MCF 10A (cell line): ENCODE results near the gene VSX2. TPM values are rescaled to one million over a fixed set of nuclear protein-coding genes. Genes with fewer than 3 reads are reported as not detected.

Experiments used
- BruUV-seq: library from RNA; stranded (reverse); fragments of 400-500 nt; replicated peaks from 2 replicates; lab custom pipeline; 2021; lab: Mats Ljungman, UMichigan
- CTCF ChIA-PET: fragments of 300-600 bp; sonication (Branson Sonifier 250); formaldehyde crosslinking; extraction: SDS; loops from one replicate; lab custom pipeline; 2021; ENCODE audit warnings: antibody characterized with exemption, inconsistent platforms; lab: Yijun Ruan, JAX
- POLR2A ChIA-PET: fragments of 300-600, 350-650 bp; sonication (Branson Sonifier 250); formaldehyde crosslinking; extraction: SDS; loops from one replicate; lab custom pipeline; 2020; ENCODE audit warnings: antibody characterized with exemption, inconsistent platforms; lab: Yijun Ruan, JAX
- DNase-seq: peaks from one replicate; pipeline ENCODE4 v3.0.0-alpha.2; 2018; ENCODE audit not compliant: unreplicated experiment
- H3K27ac Mint-ChIP-seq: one replicate; pipeline ENCODE4 v1.8.0; 2022; ENCODE audit warnings: mild to moderate bottlenecking, low read depth, mixed read lengths; ENCODE audit not compliant: unreplicated experiment
- H3K27me3 Mint-ChIP-seq: one replicate; pipeline ENCODE4 v1.8.0; 2022; ENCODE audit warnings: mixed read lengths; ENCODE audit not compliant: insufficient read depth, unreplicated experiment
- H3K36me3 Mint-ChIP-seq: one replicate; pipeline ENCODE4 v1.8.0; 2022; ENCODE audit warnings: mild to moderate bottlenecking, moderate library complexity, mixed read lengths; ENCODE audit not compliant: insufficient read depth, unreplicated experiment
- H3K4me1 Mint-ChIP-seq: one replicate; pipeline ENCODE4 v1.8.0; 2022; ENCODE audit warnings: mixed read lengths; ENCODE audit not compliant: insufficient read depth, unreplicated experiment
- H3K4me3 Mint-ChIP-seq: one replicate; pipeline ENCODE4 v1.8.0; 2022; ENCODE audit warnings: mild to moderate bottlenecking, moderate library complexity, mixed read lengths; ENCODE audit not compliant: unreplicated experiment
- H3K9me3 Mint-ChIP-seq: one replicate; pipeline ENCODE4 v1.8.0; 2022; ENCODE audit warnings: mixed read lengths; ENCODE audit not compliant: unreplicated experiment
- intact Hi-C: fragments of 100-400 bp; cut with micrococcal nuclease; formaldehyde crosslinking; loops from 2 replicates; pipeline ENCODE4 v1.14.1; 2022
- total RNA-seq: library from RNA; stranded (reverse); gene quantifications from 2 replicates; pipeline ENCODE4 v1.2.3, GENCODE V29; 2022
- TF ChIP-seq, protein P1 (sequence below): fragments of 200-600 bp; IDR thresholded peaks from one replicate; pipeline ENCODE4 v1.8.0; 2022; ENCODE audit warnings: antibody characterized with exemption, mild to moderate bottlenecking; ENCODE audit not compliant: unreplicated experiment

Gene VSX2
- total RNA-seq, 1 experiment from 2014 or later, result not detected

- TF ChIP-seq, protein P1, sequence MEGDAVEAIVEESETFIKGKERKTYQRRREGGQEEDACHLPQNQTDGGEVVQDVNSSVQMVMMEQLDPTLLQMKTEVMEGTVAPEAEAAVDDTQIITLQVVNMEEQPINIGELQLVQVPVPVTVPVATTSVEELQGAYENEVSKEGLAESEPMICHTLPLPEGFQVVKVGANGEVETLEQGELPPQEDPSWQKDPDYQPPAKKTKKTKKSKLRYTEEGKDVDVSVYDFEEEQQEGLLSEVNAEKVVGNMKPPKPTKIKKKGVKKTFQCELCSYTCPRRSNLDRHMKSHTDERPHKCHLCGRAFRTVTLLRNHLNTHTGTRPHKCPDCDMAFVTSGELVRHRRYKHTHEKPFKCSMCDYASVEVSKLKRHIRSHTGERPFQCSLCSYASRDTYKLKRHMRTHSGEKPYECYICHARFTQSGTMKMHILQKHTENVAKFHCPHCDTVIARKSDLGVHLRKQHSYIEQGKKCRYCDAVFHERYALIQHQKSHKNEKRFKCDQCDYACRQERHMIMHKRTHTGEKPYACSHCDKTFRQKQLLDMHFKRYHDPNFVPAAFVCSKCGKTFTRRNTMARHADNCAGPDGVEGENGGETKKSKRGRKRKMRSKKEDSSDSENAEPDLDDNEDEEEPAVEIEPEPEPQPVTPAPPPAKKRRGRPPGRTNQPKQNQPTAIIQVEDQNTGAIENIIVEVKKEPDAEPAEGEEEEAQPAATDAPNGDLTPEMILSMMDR, result no peak
- Mint-ChIP-seq H3K36me3 (peaks cover 15% of the 10 kb centered on the region), H3K27ac (peak overlapping the region; percentile 81), H3K9me3 (no peaks in the 10 kb centered on the region), H3K4me1 (peaks cover 11% of the 10 kb centered on the region), H3K4me3 (peak overlapping the region; percentile 99), H3K27me3 (no peaks in the 10 kb centered on the region)
- ChIA-PET CTCF (interaction anchor here (0.7 kb wide), 2 partner anchors 26 to 1884 kb away, joined by 3 read pairs; no protein-coding TSS in a partner anchor), POLR2A (interaction anchor here (0.7 to 3.1 kb wide), 3 partner anchors 49 to 703 kb away, joined by 3 to 12 read pairs (median 3); partner anchors contain the start of genes ISCA2 and NPC2)
- BruUV-seq, result no TSS peak
- intact Hi-C loops, result no loop called here
- no peak for DNase-seq
Measured at GRCh38 chr14:74301594-74302151, 62.4 kb downstream of the VSX2 start.

DNA sequence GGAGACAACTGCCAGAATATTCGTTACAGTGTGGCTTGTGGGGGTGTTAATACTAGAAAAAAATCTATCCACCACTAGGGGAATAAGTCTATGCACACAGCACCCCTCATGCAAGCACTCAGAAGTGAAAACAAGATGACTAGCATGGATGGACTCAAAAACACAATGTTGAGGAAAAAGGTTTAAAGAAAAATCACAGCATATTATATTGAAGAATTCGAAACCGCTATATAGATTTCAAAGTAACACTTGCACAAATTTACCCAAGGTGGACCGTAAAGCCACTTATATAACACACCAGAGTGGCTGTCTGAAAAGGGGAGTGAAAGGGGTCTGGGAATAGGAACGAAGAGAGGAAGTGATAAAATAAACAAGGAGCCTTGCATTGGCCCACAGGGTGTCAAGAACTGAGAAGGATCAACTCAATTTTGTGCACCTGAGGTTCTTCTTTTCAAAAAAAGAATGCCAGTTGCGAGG lies 62.9 kb downstream of the VSX2 start:
- ChIA-PET POLR2A (interaction anchor here (0.6 to 3.1 kb wide), 10 partner anchors 9 to 703 kb away, joined by 3 to 12 read pairs (median 3); partner anchors contain the start of genes AREL1, BBOF1, ENTPD5 and FCF1), CTCF (interaction anchor here (0.6 to 1.5 kb wide), 6 partner anchors 45 to 1883 kb away, joined by 3 to 4 read pairs (median 4); no protein-coding TSS in a partner anchor)
- BruUV-seq, result TSS peak; percentile 48
- Mint-ChIP-seq H3K4me1 (peaks cover 11% of the 10 kb centered on the region), H3K4me3 (peak overlapping the region; percentile 99), H3K27ac (peak overlapping the region; percentile 81), H3K9me3 (no peaks in the 10 kb centered on the region), H3K27me3 (no peaks in the 10 kb centered on the region), H3K36me3 (peaks cover 13% of the 10 kb centered on the region)
- TF ChIP-seq, protein P1, result peak; percentile 22
- intact Hi-C loops, result no loop called here
- DNase-seq, result peak; percentile 49

GRCh38 chr14:74302634-74303569 lies 63.7 kb downstream of the VSX2 start, which contains the start of gene ABCD4:
TSS of gene ABCD4 (minus strand) at chr14:74302934. CDS start at chr14:74302912, 22 bp downstream.
- Mint-ChIP-seq H3K36me3 (peaks cover 8% of the 10 kb centered on the region), H3K4me3 (peak within 1 kb of the TSS; percentile 99), H3K4me1 (peaks cover 11% of the 10 kb centered on the region), H3K27ac (peak within 1 kb of the TSS; percentile 81), H3K27me3 (no peaks in the 10 kb centered on the region), H3K9me3 (no peaks in the 10 kb centered on the region)
- CTCF ChIA-PET, result interaction anchor here (0.5 to 1.5 kb wide), 10 partner anchors 17 to 853 kb away, joined by 3 to 5 read pairs (median 4); no protein-coding TSS in a partner anchor
- POLR2A ChIA-PET, result interaction anchor here (0.5 to 3.1 kb wide), 12 partner anchors 10 to 748 kb away, joined by 3 to 12 read pairs (median 4); partner anchors contain the start of genes AREL1, BBOF1, ENTPD5 and FCF1
- intact Hi-C loops, result no loop called here
- TF ChIP-seq, protein P1, result peak; percentile 43
- DNase-seq, result peak; percentile 93
- no TSS peak for BruUV-seq
